ENCODE measurements around the gene GPR87.

GPR87 gene

DNA sequence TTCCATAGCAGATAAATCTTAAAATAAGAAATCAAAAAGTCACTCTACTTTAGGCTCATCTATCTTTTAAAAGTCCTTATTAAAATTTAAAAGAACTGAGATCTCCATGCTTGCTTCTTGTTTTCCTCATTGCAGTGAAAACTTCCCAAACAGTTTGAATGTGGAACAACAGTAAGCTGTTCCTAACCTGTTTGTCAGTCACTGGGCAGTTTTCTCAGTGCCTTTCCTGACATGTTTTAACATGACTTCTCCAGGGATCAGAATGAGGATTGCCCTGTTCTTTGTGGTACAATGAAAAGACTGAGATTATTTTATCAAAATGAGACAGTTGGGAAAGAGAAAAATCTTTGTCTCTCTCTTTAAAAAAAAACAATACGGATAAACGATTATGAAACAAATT lies 774 bp downstream of the GPR87 start:
- no peak for DNase-seq (ENCODE audit: low read depth)

DNA sequence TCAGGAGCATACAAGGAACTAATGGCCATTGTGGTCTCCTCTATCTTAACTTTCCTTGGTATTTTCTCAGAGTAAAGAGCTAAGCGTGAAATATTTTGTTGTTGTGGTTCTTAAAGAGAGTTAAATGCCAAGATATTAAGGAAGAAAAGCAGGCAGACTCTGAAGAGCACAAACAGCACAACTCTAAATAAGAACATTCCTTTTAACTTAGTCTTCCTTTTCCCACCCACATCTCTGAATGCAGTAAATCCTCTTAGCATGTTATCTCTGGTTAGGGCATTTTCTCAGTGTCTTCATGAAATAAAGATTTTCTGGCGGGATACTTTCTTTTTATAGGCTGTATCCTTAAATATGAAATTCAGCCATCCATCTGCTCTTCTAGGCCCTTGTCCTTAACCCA lies 1.5 kb downstream of the GPR87 start:
- DNase-seq (ENCODE audit: low read depth), result no peak

DNA sequence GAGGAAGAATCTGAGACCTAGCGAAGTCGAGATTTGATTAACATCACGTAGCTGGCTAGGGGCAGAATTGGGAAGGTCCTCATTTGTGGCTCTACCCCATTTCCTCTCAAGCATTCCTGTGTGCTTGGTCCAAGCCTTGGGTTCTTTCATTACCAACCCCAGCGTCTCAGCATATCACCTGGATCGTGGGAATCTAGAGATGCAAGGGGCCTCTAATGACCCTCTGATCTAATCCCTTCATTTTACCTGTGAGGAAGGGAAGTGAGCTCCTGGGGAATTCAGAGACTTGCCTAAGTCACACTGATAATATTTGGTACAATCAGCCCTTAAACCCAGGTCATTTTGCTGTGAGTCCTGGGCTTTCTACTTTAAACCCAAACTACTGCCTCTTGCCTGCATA lies 2.0 kb downstream of the GPR87 start:
- DNase-seq (ENCODE audit: low read depth), result no peak

GRCh38 chr3:151314137-151314536 lies 2.5 kb downstream of the GPR87 start:
- DNase-seq (ENCODE audit: low read depth), result no peak

- DNase-seq (ENCODE audit: low read depth), result no peak
Observed at GRCh38 chr3:151312972-151313371, 3.6 kb downstream of the GPR87 start.

- DNase-seq (ENCODE audit: low read depth), result no peak
Observed at GRCh38 chr3:151309566-151309965, 7.1 kb downstream of the GPR87 start.

DNA sequence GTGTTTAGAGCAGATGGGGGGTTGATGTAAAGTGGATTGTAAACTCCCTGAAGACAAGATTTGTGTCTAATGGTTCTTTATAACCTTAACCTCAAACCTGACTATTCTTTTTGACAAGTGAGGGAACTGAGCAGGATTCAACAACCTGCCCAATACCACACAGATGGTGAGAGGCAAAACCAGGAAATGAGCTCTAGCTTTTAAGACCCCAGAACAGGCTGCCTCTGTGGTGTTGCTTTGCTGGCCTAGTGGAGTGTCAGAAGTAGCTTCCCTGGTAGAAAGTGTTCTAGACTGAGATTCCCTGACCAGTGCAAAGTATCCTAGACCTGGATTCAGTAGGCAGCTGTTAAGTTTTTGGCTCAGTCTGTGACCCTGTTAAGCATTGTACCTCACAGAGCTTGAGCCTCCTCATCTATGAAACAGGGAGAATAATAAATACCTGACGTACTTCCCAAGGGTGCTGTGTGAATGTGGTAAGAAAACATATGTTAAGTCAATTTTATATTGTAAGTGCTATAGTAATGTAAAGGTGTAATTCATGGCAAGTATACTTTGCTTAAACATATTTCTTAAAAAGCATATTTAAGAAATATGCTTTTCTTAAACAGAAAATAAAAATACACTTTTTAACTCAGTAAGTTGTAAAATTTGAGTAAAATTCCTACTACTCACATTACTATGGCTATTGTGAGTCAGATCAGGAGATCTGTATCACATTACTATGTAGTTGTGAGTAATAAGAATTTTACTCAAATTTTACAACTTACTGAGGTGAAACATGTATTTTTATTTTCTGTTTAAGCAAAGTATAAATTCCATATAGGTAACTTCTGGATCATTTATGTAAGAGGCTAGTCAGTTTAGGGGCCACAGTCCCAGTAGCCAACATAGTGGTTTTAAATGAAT lies 8.8 kb downstream of the GPR87 start:
- DNase-seq (ENCODE audit: low read depth), result no peak

DNA sequence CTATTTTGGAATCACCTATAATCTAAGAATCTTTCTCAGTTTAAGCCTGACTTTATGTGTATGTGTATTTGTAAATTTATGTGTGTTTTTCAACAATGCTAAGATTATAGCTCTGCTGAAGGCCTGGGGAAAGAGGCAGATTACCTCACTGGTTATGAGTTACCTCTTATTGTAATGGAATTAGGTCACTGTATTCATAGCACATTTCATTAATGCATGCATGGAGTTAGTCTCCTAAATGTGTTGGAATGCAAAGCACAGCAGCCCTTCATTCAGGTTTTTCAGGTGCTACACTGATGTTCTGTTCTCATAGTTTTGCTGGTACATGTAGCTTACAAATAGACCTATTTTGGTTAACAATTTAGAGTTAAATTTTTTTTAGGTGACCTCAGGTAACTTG lies 9.5 kb downstream of the GPR87 start:
- no peak for DNase-seq (ENCODE audit: low read depth)

DNA sequence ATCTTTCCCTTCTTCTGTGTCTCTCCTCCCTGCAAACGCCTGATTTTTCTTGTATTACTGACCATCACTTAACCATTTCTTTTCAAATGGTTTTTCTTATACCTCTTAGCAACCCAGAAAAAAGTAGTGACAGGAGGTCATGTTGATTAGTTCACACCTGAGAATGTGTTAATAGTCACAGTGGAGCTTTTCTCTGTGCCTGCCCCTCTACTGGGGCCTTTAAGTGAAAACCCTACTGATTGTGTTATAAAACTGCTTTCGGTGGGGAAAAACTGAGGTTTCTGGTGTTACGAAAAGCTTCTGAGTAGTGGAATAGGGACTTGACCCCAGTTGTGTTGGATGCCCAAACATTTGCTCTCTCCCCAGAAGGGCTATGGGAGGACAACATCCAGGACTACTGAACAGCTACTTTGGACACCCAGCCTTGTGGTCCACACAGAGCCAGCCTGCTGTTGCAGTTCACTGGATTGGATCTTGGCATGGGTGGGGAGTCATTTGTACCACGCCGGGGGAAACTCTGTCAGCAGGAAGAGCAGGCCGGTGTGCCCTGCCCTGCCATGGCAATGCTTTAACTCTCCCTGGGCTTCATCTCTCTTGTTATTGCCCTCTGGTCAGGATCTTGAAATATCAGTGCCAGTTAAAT lies 10.3 kb downstream of the GPR87 start:
- no peak for DNase-seq (ENCODE audit: low read depth)

- no peak for DNase-seq (ENCODE audit: low read depth)
Observed at GRCh38 chr3:151305775-151306151, 10.9 kb downstream of the GPR87 start.

DNA sequence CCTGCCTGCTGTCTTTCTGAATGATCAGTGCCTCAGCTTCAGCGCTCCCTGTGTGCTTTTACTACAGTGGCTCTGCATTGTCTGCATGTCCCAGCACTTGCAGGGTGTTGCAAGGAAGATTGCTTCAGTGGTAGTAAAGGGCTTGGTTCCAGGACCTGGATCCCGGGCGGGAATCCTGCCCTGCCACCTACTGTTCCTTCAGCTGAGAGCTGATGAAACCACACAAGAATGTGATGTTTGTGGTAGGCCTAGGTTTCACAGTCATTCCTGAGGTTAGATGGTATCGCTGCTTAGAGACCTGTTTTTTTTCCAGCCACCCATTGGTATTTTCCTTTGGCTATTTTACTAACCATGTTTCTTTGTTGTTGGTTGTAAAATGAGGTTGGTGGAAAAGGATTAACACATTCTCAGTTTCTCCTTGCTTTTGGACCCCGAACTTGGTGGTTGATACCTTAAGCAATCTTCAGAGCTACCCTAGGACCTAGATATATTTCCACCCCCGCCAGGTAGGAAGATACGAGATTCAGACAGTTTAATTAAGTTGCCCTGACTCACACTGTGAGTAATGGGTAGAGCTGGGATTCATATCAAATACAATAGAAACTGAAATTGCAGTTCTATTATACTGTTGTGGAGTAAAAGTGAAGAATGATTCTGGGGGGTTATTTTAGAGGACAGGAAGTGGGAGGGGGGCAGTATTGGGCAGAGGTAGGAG lies 11.4 kb downstream of the GPR87 start:
- no peak for DNase-seq (ENCODE audit: low read depth)

GRCh38 chr3:151303751-151304150 lies 12.9 kb downstream of the GPR87 start:
- no peak for DNase-seq (ENCODE audit: low read depth)

GRCh38 chr3:151301787-151302186 lies 14.8 kb downstream of the GPR87 start:
- DNase-seq (ENCODE audit: low read depth), result no peak

- DNase-seq (ENCODE audit: low read depth), result no peak
Observed at GRCh38 chr3:151300539-151300938, 16.1 kb downstream of the GPR87 start.

DNA sequence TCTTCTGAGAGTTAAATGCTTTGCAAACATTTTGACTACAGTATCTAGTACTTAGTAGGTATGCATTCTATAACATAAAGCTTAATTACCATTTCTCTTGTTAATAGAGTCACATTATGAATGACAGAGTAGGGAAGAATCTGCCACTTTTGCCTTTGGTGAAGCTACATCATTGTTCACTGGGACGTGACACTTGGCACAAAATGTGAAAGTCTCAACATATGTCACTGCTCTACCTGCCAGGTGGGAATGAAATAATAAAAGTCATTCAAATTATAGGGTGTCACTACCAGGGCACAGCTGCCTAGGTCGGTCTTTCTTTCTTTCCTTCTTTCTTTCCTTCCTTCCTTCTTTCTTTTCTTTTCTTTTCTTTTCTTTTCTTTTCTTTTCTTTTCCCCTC lies 17.6 kb downstream of the GPR87 start:
- DNase-seq (ENCODE audit: low read depth), result no peak

DNA sequence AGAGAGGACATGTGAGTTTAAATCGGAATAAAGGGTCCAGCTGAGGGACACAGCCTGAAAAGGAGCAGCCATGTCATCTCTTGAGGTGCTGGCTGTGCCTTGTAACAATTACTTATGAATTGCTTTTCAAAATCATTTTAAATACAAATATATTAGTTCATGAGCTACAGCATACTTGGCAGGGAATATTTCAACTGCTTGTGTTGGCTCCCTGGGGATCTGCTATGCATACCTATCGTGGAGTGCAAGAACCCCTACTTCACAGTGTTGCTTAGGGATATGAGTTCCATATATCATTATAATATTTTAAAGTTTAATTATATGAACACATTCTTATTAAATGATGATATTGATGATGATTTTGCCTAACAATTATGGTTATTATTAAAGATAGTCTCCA lies 19.2 kb downstream of the GPR87 start:
- no peak for DNase-seq (ENCODE audit: low read depth)

- no peak for DNase-seq (ENCODE audit: low read depth)
Observed at GRCh38 chr3:151296226-151296625, 20.4 kb downstream of the GPR87 start.

GRCh38 chr3:151293127-151293526 lies 23.5 kb downstream of the GPR87 start:
- DNase-seq (ENCODE audit: low read depth), result no peak

DNA sequence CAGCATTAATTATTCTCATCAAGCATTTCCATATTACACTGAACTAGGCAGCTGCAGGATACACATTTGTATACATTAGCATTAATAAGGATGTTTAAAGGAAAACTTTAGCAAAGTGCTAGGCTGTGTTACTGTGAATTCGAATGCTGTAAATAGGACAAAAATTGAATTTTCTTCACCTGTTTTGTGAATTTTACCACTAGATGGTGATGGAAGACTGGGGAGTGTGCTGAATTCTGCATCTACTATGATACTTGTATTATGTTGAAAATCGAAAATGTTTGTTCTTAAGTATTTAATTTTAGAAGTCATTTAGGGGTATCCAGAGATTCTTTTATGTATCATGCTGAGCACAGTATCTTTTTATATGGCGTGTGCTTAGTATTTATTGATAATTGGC lies 25.9 kb downstream of the GPR87 start:
- DNase-seq (ENCODE audit: low read depth), result no peak

GRCh38 chr3:151289445-151289844 lies 27.2 kb downstream of the GPR87 start:
- DNase-seq (ENCODE audit: low read depth), result no peak

DNA sequence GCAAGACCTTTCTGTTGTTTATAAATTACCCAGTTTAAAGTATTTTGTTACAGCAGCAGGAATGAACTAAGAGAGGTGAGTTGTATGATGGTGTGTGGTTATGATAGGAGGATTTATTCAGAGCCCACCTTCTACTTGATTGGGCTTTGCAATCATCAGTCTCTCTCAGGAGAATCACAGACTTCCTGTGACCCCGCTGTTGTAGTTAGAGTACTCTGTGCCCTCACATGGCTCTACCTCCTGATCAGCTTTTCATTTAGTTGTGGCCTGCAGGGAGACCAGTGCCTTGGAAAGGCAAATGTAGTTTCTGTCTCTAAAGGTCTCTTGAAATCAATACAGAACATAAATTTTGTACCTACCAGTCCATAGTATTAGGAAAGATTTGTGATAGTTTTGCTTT lies 30.7 kb downstream of the GPR87 start:
- no peak for DNase-seq (ENCODE audit: low read depth)

DNA sequence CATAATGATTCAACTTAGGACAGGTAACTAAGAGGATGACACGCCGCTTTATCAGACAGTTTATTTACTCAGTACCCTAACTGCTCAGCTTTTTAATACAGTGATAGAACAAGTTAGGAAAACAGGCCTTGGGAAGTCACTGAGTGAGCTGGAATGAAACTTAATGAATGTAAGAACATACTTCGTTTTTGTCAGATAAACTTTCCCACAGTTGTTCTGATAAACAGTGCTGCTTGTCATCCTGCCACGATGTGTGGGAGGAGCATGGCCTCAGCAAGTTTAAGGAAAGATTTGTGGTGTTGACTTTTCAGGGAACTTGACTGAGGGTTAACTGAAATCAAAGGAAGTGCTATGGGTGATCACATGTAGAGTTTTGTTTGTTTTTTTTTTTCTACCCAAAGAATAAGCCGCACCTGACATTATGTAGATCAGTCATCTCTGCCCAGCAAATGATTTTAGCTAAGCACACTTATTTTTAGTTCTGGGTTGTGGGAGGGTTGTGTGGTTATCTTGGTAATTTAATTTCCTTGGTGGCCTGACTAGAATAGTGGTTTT lies 32.6 kb downstream of the GPR87 start:
- no peak for DNase-seq (ENCODE audit: low read depth)

DNA sequence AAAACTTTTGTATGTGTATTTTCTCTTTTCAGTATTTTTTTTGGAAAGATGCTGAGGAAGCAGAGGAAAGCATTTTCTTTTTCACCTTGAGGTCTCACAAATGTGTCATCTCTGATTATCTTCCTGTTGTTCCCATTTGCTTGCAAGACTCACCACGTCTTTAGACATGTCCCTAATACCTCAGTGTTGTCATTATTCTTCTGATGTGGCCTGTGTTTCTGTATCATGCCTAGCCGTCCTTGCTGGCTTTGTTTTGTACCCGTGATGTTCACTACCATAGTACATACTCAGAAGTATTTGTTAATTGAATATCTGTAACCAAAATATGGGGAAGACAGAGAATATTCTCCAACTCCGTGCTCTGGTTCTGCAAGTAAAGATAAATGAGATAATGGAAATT lies 33.2 kb downstream of the GPR87 start:
- DNase-seq (ENCODE audit: low read depth), result no peak
